Panc1 (cell line): ENCODE data around the gene DTX2. TPM values are rescaled to one million over a fixed set of nuclear protein-coding genes. Genes with fewer than 3 reads are reported as not detected.
"Not testable (repeated sequence)": the region's sequence is repeated elsewhere in the genome, so short reads cannot be mapped to it uniquely, and the experiment has no call there.

Experiments
- ATAC-seq: fragments of 200-7000 bp; cut with Tn5 transposase; 2 replicates; pipeline ENCODE4 v1.9.1; 2020; ENCODE audit warnings: mild to moderate bottlenecking, moderate library complexity
- BruUV-seq: library from RNA; stranded (reverse); fragments of 400-500 nt; replicated peaks from 2 replicates; lab custom pipeline; 2021; lab: Mats Ljungman, UMichigan
- CTCF ChIA-PET: fragments of 300-600 bp; sonication (Branson Sonifier 250); formaldehyde crosslinking; loops from one replicate; lab custom pipeline; 2022; ENCODE audit warnings: antibody characterized with exemption; lab: Charles Lee
- POLR2A ChIA-PET: fragments of 300-600 bp; sonication (Branson Sonifier 250); formaldehyde crosslinking; loops from one replicate; lab custom pipeline; 2022; ENCODE audit warnings: antibody characterized with exemption; lab: Charles Lee
- DNase-seq: peaks from one replicate; pipeline ENCODE4 v3.0.0-alpha.2; 2010; ENCODE audit warnings: low read depth, low spot score
- H3K27ac ChIP-seq: 2 replicates; pipeline ENCODE4 v1.5.1; 2011; ENCODE audit warnings: mild to moderate bottlenecking, low read length, inconsistent platforms
- H3K27me3 ChIP-seq: fragments of 200-500 bp; sonication (Bioruptor generic); 2 replicates; pipeline ENCODE4 v1.6.0; 2014; ENCODE audit warnings: low read length, inconsistent platforms; ENCODE audit not compliant: control insufficient read depth, insufficient read depth
- H3K36me3 ChIP-seq: fragments of 200-500 bp; sonication (Bioruptor generic); 2 replicates; pipeline ENCODE4 v1.5.1; 2014; ENCODE audit warnings: inconsistent platforms, mild to moderate bottlenecking, low read length, moderate library complexity; ENCODE audit not compliant: control insufficient read depth, insufficient read depth
- H3K4me1 ChIP-seq: 2 replicates; pipeline ENCODE4 v1.5.1; 2011; ENCODE audit warnings: inconsistent platforms, mild to moderate bottlenecking, low read length, moderate library complexity; ENCODE audit not compliant: control insufficient read depth, insufficient read depth
- H3K4me3 ChIP-seq, 2 experiments: 2 replicates each; pipeline ENCODE4 v1.5.1; 2011 to 2012; ENCODE audit warnings: low read depth in 2 of 2, low read length in 2 of 2, mild to moderate bottlenecking in 2 of 2, inconsistent platforms in 1 of 2, moderate library complexity in 1 of 2
- H3K9me3 ChIP-seq: fragments of 200-500 bp; sonication (Bioruptor generic); 2 replicates; pipeline ENCODE4 v1.5.1; 2014; ENCODE audit warnings: low read depth, mild to moderate bottlenecking, inconsistent platforms, low read length, moderate library complexity; ENCODE audit not compliant: control insufficient read depth, insufficient read depth
- in situ Hi-C: cut with HindIII; loops from 2 replicates; pipeline ENCODE4 v1.10.0; 2016; ENCODE audit warnings: low sequenced_read_pairs, low pct_unique_long_range_greater_than_20kb
- intact Hi-C: fragments of 100-400 bp; cut with micrococcal nuclease; formaldehyde crosslinking; loops from one replicate; pipeline ENCODE4 v1.10.0; 2022; ENCODE audit not compliant: unreplicated experiment
- total RNA-seq: library from RNA; stranded (reverse); gene quantifications from one replicate; pipeline ENCODE4 v1.2.1, GENCODE V29; 2021; ENCODE audit not compliant: unreplicated experiment

The DTX2 gene
- total RNA-seq, 1 experiment from 2014 or later = 27.4 TPM

GRCh38 chr7:76439120-76439888 is 22.2 kb upstream of the DTX2 start:
- intact Hi-C loops, H3K27ac ChIP-seq: not testable (repeated sequence)

GRCh38 chr7:76440404-76440803 is 21.1 kb upstream of the DTX2 start:
- intact Hi-C loops, H3K27me3 ChIP-seq, DNase-seq, in situ Hi-C loops, BruUV-seq, H3K27ac ChIP-seq, H3K4me1 ChIP-seq, H3K9me3 ChIP-seq, ATAC-seq, POLR2A ChIA-PET, CTCF ChIA-PET, H3K4me3 ChIP-seq, H3K36me3 ChIP-seq: not testable (repeated sequence)

More at GRCh38 chr7:76439120-76439888, 22.2 kb upstream of the DTX2 start:
- H3K9me3 ChIP-seq, H3K4me1 ChIP-seq, H3K27me3 ChIP-seq, ATAC-seq, CTCF ChIA-PET, DNase-seq, H3K36me3 ChIP-seq, in situ Hi-C loops, H3K4me3 ChIP-seq, POLR2A ChIA-PET: not testable (repeated sequence)
- TSS peak; percentile 61 for BruUV-seq

GRCh38 chr7:76441792-76442191 is 19.7 kb upstream of the DTX2 start:
- intact Hi-C loops, DNase-seq, H3K27ac ChIP-seq, in situ Hi-C loops, H3K9me3 ChIP-seq, H3K4me1 ChIP-seq, POLR2A ChIA-PET, H3K4me3 ChIP-seq, CTCF ChIA-PET, H3K36me3 ChIP-seq, H3K27me3 ChIP-seq, BruUV-seq: not testable (repeated sequence)
- peak; percentile 47; the same call in 1 of the 2 replicates for ATAC-seq

- DNase-seq, H3K9me3 ChIP-seq, intact Hi-C loops, POLR2A ChIA-PET, H3K27ac ChIP-seq, H3K4me3 ChIP-seq, BruUV-seq, ATAC-seq, in situ Hi-C loops, H3K27me3 ChIP-seq, CTCF ChIA-PET, H3K4me1 ChIP-seq, H3K36me3 ChIP-seq: not testable (repeated sequence)
These were observed 18.7 kb upstream of the DTX2 start for GRCh38 chr7:76442664-76443446.

- H3K9me3 ChIP-seq, intact Hi-C loops, POLR2A ChIA-PET, in situ Hi-C loops, DNase-seq, H3K36me3 ChIP-seq, CTCF ChIA-PET, BruUV-seq, H3K4me1 ChIP-seq, H3K4me3 ChIP-seq, ATAC-seq, H3K27me3 ChIP-seq, H3K27ac ChIP-seq: not testable (repeated sequence)
These were observed 17.7 kb upstream of the DTX2 start for GRCh38 chr7:76443846-76444245.

GRCh38 chr7:76445577-76446008 is 15.9 kb upstream of the DTX2 start:
- intact Hi-C loops, H3K4me1 ChIP-seq, CTCF ChIA-PET, POLR2A ChIA-PET, H3K9me3 ChIP-seq, H3K36me3 ChIP-seq, BruUV-seq, H3K27ac ChIP-seq, H3K27me3 ChIP-seq, H3K4me3 ChIP-seq, in situ Hi-C loops: not testable (repeated sequence)
- peak; percentile 87 for ATAC-seq
- peak; percentile 41 for DNase-seq

- H3K4me3 ChIP-seq, in situ Hi-C loops, CTCF ChIA-PET, H3K27ac ChIP-seq, H3K36me3 ChIP-seq, H3K27me3 ChIP-seq, BruUV-seq, POLR2A ChIA-PET, H3K9me3 ChIP-seq, ATAC-seq, H3K4me1 ChIP-seq, intact Hi-C loops, DNase-seq: not testable (repeated sequence)
These were observed 4.5 kb upstream of the DTX2 start for GRCh38 chr7:76457017-76457416.
